Spleen (tissue), 7 donors: ENCODE measurements around the gene SLC39A11.

ENCODE experiments used
- POLR2AphosphoS5 ChIP-seq, 3 donors: sonication (generic); formaldehyde crosslinking; IDR thresholded peaks; one replicate each; pipeline ENCODE4 v1.5.1; 2017; ENCODE audit warnings: antibody characterized with exemption in 3 of 3
- TF ChIP-seq, protein P1 (sequence below), 11 experiments: fragments of 200-600 bp in 7 of 11; fragments of 450-650 bp in 4 of 11; sonication (generic) in 4 of 11; IDR thresholded peaks in 8 of 11; conservative IDR thresholded peaks in 3 of 11; 1 replicate in 7 of 11; 2 replicates in 4 of 11; pipeline versions ENCODE4 v1.4.0 to v1.8.0; 2016 to 2021; ENCODE audit warnings: antibody characterized with exemption in 11 of 11, inconsistent platforms in 4 of 11, mild to moderate bottlenecking in 1 of 11
- donor health status: DM: no; HTN: no; CAD: no; lungs with moderate emphysema.
- donor health status: DM: no; HTN: no; CAD: no.
- donor health status: DM: no; HTN: no; CAD: no.

DNA sequence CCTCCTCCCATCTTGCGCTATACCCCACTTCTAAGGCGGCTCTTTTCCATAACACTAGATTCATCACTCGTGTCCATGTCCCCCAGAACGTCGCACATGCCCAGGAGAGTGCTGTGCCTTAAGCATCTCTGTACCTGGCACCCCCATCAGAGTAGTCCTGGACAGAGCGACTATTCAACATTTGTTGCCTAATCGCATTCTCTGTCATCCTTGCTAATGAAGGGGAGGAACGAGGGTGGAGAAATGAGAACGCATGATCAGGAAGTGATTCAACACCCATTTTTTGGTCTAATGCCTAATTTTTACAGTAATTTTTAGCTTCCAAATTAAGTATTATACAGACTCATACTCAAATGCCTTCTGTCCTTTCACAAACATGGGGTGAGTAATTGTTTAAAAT is 53.2 kb downstream of the SLC39A11 start:
- no peak for TF ChIP-seq POLR2AphosphoS5 (IDR thresholded peaks at IDR 0.05)
- TF ChIP-seq, protein P1, sequence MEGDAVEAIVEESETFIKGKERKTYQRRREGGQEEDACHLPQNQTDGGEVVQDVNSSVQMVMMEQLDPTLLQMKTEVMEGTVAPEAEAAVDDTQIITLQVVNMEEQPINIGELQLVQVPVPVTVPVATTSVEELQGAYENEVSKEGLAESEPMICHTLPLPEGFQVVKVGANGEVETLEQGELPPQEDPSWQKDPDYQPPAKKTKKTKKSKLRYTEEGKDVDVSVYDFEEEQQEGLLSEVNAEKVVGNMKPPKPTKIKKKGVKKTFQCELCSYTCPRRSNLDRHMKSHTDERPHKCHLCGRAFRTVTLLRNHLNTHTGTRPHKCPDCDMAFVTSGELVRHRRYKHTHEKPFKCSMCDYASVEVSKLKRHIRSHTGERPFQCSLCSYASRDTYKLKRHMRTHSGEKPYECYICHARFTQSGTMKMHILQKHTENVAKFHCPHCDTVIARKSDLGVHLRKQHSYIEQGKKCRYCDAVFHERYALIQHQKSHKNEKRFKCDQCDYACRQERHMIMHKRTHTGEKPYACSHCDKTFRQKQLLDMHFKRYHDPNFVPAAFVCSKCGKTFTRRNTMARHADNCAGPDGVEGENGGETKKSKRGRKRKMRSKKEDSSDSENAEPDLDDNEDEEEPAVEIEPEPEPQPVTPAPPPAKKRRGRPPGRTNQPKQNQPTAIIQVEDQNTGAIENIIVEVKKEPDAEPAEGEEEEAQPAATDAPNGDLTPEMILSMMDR (IDR thresholded peaks at IDR 0.05 in 8 of 11, conservative IDR thresholded peaks at IDR 0.05 in 3 of 11), result no peak
